ENCODE measurements around the gene HTRA3.

DNA sequence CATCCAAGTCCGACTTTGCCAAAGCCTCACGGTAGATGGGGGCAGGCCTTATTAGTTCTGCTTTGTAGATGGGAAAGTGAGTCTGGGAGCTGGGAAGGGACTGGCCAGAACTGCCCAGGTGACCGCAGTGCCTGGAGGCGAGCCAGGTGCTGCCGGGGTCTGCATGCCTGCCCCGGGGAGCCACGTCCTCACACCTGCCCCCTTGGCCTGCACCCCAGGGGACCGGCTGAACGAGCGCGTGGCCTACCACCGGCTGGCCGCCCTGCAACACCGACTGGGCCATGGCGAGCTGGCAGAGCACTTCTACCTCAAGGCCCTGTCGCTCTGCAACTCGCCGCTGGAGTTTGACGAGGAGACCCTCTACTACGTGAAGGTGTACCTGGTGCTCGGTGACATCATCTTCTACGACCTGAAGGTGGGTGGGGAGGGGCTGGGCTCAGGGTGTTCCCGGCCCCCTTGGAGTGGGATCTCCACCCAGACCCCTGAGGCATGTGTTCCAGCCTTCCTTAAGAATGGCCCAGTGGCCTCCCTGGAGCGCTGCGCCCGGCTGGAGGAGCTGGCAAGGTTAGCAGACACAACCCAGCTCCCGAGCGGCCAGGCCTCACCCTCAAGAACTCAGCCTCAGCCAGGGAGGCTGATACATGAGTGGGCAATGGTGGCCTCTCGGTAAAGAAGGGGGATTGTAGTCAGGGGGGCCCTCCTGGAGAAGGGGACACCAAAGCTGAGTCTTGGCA, 32.1 kb upstream of the HTRA3 start:
- no peak for TF ChIP-seq POLR2AphosphoS5 (IDR thresholded peaks at IDR 0.05; ENCODE audit: borderline replicate concordance, low read depth, low read length)
- no peak for TF ChIP-seq EZH2 (IDR thresholded peaks at IDR 0.05)
- no peak for TF ChIP-seq FOXP2 (optimal IDR thresholded peaks at IDR 0.05; ENCODE audit: control extremely low read depth, extremely low read length, insufficient read depth)
